B cell (primary cell): ENCODE measurements around the gene GALR3. TPM values are rescaled to one million over a fixed set of nuclear protein-coding genes. Genes with fewer than 3 reads are reported as not detected.

ENCODE experiments used
- ATAC-seq: fragments of 200-7000 bp; cut with Tn5 transposase; one replicate; pipeline ENCODE4 v1.10.0; 2021; ENCODE audit warnings: low read depth, mild to moderate bottlenecking, moderate number of reproducible peaks, moderate library complexity
- CTCF ChIA-PET: fragments of 350-600 bp; sonication (Branson Sonifier 250); formaldehyde crosslinking; loops from one replicate; lab custom pipeline; 2021; ENCODE audit warnings: antibody characterized with exemption, inconsistent platforms; lab: Charles Lee
- POLR2A ChIA-PET: fragments of 350-600 bp; sonication (Branson Sonifier 250); formaldehyde crosslinking; loops from one replicate; lab custom pipeline; 2021; ENCODE audit warnings: antibody characterized with exemption; lab: Charles Lee
- DNase-seq: peaks from one replicate; pipeline ENCODE4 v3.0.0; 2013
- H2AFZ ChIP-seq: 2 replicates; pipeline ENCODE4 v1.6.1; 2012; ENCODE audit warnings: mild to moderate bottlenecking, low read depth, low read length; ENCODE audit not compliant: insufficient read depth, poor library complexity, severe bottlenecking
- H3K27ac ChIP-seq, 2 donors: 1 replicate in 1 of 2; 2 replicates in 1 of 2; pipeline ENCODE4 v1.5.1; 2012 to 2013; ENCODE audit warnings: low read length in 2 of 2, mild to moderate bottlenecking in 2 of 2, moderate library complexity in 1 of 2
- H3K27me3 ChIP-seq, 4 experiments: fragments of 200-600 bp in 1 of 4; sonication (generic) in 1 of 4; replicated peaks in 1 of 4; 1 replicate in 2 of 4; 2 replicates in 2 of 4; pipeline versions ENCODE4 v1.6.1 to v1.7.0; 2013 to 2016; ENCODE audit warnings: low read length in 3 of 4, mild to moderate bottlenecking in 2 of 4, mixed read lengths in 1 of 4, moderate library complexity in 1 of 4; ENCODE audit not compliant: insufficient read depth in 4 of 4, control insufficient read depth in 3 of 4; ENCODE audit errors: control extremely low read depth in 1 of 4
- H3K36me3 ChIP-seq, 2 experiments: replicated peaks in 1 of 2; 1 replicate in 1 of 2; 2 replicates in 1 of 2; pipeline versions ENCODE4 v1.6.1 to v1.7.1; 2013; ENCODE audit warnings: low read length in 1 of 2; ENCODE audit not compliant: insufficient read depth in 2 of 2, control insufficient read depth in 1 of 2; ENCODE audit errors: control extremely low read depth in 1 of 2, extremely low read depth in 1 of 2
- H3K4me1 ChIP-seq, 2 donors: fragments of 200-600 bp in 1 of 2; sonication (generic) in 1 of 2; 1 replicate in 1 of 2; 2 replicates in 1 of 2; pipeline versions ENCODE4 v1.5.1 to v1.6.1; 2013 to 2017; ENCODE audit warnings: low read length in 2 of 2; ENCODE audit not compliant: control insufficient read depth in 2 of 2, insufficient read depth in 2 of 2
- H3K4me2 ChIP-seq: replicated peaks from 2 replicates; pipeline ENCODE3; 2012; ENCODE audit warnings: mild to moderate bottlenecking, low read depth, low read length; ENCODE audit not compliant: poor library complexity, severe bottlenecking
- H3K4me3 ChIP-seq, 5 experiments: fragments of 200-600 bp in 1 of 5; sonication (generic) in 1 of 5; 1 replicate in 3 of 5; 2 replicates in 2 of 5; pipeline versions ENCODE4 v1.5.1 to v1.7.0; 2011 to 2016; ENCODE audit warnings: low read length in 4 of 5, mild to moderate bottlenecking in 4 of 5, low read depth in 2 of 5, control low read depth in 1 of 5, moderate library complexity in 1 of 5; ENCODE audit not compliant: insufficient read depth in 1 of 5; ENCODE audit errors: control extremely low read depth in 1 of 5, extremely low read depth in 1 of 5
- H3K79me2 ChIP-seq: fragments of 200-600 bp; sonication (generic); one replicate; pipeline ENCODE4 v1.6.0; 2016; ENCODE audit warnings: low read length; ENCODE audit not compliant: control insufficient read depth, insufficient read depth
- H3K9ac ChIP-seq: fragments of 200-600 bp; sonication (generic); 2 replicates; pipeline ENCODE4 v1.6.1; 2017; ENCODE audit warnings: mild to moderate bottlenecking, low read length, moderate library complexity
- H3K9me3 ChIP-seq, 3 donors: one replicate each; pipeline versions ENCODE4 v1.6.1 to v1.7.1; 2013; ENCODE audit warnings: low read length in 2 of 3; ENCODE audit not compliant: control insufficient read depth in 2 of 3, insufficient read depth in 1 of 3; ENCODE audit errors: control extremely low read depth in 1 of 3
- H4K20me1 ChIP-seq: 2 replicates; pipeline ENCODE4 v1.6.0; 2012; ENCODE audit warnings: mild to moderate bottlenecking, low read length; ENCODE audit not compliant: insufficient read depth, control insufficient read depth, poor library complexity, severe bottlenecking
- H3K27ac Mint-ChIP-seq: one replicate; pipeline ENCODE4 v1.8.0; 2021; ENCODE audit warnings: mixed read lengths
- H3K27me3 Mint-ChIP-seq: one replicate; pipeline ENCODE4 v1.8.0; 2021; ENCODE audit warnings: mixed read lengths
- H3K4me1 Mint-ChIP-seq: one replicate; pipeline ENCODE4 v1.8.0; 2021; ENCODE audit warnings: mixed read lengths
- H3K4me3 Mint-ChIP-seq: one replicate; pipeline ENCODE4 v1.8.0; 2021; ENCODE audit warnings: mixed read lengths
- H3K9me3 Mint-ChIP-seq: one replicate; pipeline ENCODE4 v1.8.0; 2022; ENCODE audit warnings: mixed read lengths; ENCODE audit not compliant: insufficient read depth
- CTCF ChIP-seq: fragments of 200-600 bp; IDR thresholded peaks from one replicate; pipeline ENCODE4 v1.8.0; 2022; ENCODE audit warnings: antibody characterized with exemption, mild to moderate bottlenecking
- EZH2 ChIP-seq: IDR thresholded peaks from 2 replicates; pipeline ENCODE4 v1.6.1; 2012; ENCODE audit warnings: borderline replicate concordance, low read depth, mild to moderate bottlenecking, moderate library complexity, low read length; ENCODE audit not compliant: insufficient read depth, poor library complexity, severe bottlenecking
- WGBS: methylation state at CpG from one replicate; pipeline ENCODE4 v1.1.5; 2013; ENCODE audit warnings: missing lambda C conversion rate; ENCODE audit not compliant: insufficient coverage; 5-methylcytosine and 5-hydroxymethylcytosine counted together
- intact Hi-C: fragments of 100-400 bp; cut with micrococcal nuclease; formaldehyde crosslinking; loops from one replicate; pipeline ENCODE4 v1.10.0; 2022
- polyA plus RNA-seq: library from polyadenylated mRNA; depleted of rRNA; stranded (reverse); fragments of >200 nt; gene quantifications from 2 replicates; pipeline ENCODE4 v1.2.3, GENCODE V29; 2012
- total RNA-seq, 2 donors: library from RNA; stranded (reverse); fragments of 120-200 nt in 1 of 2; gene quantifications; 1 replicate in 1 of 2; 2 replicates in 1 of 2; pipeline versions ENCODE4 v1.2.3 to v1.2.4, GENCODE V29; 2013 to 2022

Gene GALR3
- total and polyA plus RNA-seq, 2 donors (not counting 1 experiment from before 2014, with no cell fraction given) = not detected

- no peaks in the 10 kb centered on the region for H3K27me3 ChIP-seq
- no peak overlapping the region for H2AFZ ChIP-seq
- Mint-ChIP-seq H3K27ac (no peak overlapping the region), H3K9me3 (no peaks in the 10 kb centered on the region), H3K27me3 (no peaks in the 10 kb centered on the region), H3K4me3 (no peak overlapping the region), H3K4me1 (no peaks in the 10 kb centered on the region)
- no peak for ATAC-seq
- intact Hi-C loops = no loop called here
- H3K79me2 ChIP-seq = peaks cover 36% of the 10 kb centered on the region
- ChIA-PET POLR2A (no interaction called here), CTCF (interaction anchor here (0.8 to 4.8 kb wide), 9 partner anchors 7 to 254 kb away, joined by 3 to 177 read pairs (median 4); partner anchors contain the start of gene PDXP)
- H4K20me1 ChIP-seq = peaks cover 59% of the 10 kb centered on the region
- TF ChIP-seq EZH2 (no peak), CTCF (no peak)
- no peak overlapping the region for H3K27ac ChIP-seq
- no peaks in the 10 kb centered on the region for H3K4me1 ChIP-seq
- peaks cover 4 to 73% of the 10 kb centered on the region in 2 experiments for H3K36me3 ChIP-seq
- WGBS = 91% methylated on average over 4 of the region's 7 CpGs
- H3K4me3 ChIP-seq = no peak overlapping the region
- no peaks in the 10 kb centered on the region for H3K9me3 ChIP-seq
- H3K4me2 ChIP-seq = no peak overlapping the region
- H3K9ac ChIP-seq = no peak overlapping the region
- no peak for DNase-seq
Measured at GRCh38 chr22:37860796-37861421, 37.7 kb downstream of the GALR3 start.
